K562 (cell line): ENCODE data around the gene MTOR. TPM values are rescaled to one million over a fixed set of nuclear protein-coding genes. Genes with fewer than 3 reads are reported as not detected.

Experiments used
- ATAC-seq: fragments of 200-7000 bp; cut with Tn5 transposase; 3 replicates; pipeline ENCODE4 v1.9.1; 2020; ENCODE audit warnings: moderate library complexity
- Bru-seq: library from RNA; stranded (reverse); fragments of 400-500 nt; gene quantifications from one replicate; lab custom pipeline; 2021; lab: Mats Ljungman, UMichigan
- BruChase-seq, 2 experiments: library from RNA; stranded (reverse); fragments of 400-500 nt; gene quantifications; one replicate each; lab custom pipeline; 2021; lab: Mats Ljungman, UMichigan
- BruUV-seq: library from RNA; stranded (reverse); fragments of 400-500 nt; replicated peaks from 2 replicates; lab custom pipeline; 2021; lab: Mats Ljungman, UMichigan
- CTCF ChIA-PET: fragments of 300-600 bp; formaldehyde crosslinking; extraction: SDS; loops from one replicate; lab custom pipeline; 2021; ENCODE audit warnings: low intra/inter-chr PET ratio; lab: Yijun Ruan, JAX
- POLR2A ChIA-PET: fragments of 300-600, 350-650 bp; sonication (Branson Sonifier 250); formaldehyde crosslinking; extraction: SDS; loops from one replicate; lab custom pipeline; 2021; ENCODE audit warnings: antibody characterized with exemption, inconsistent platforms; lab: Yijun Ruan, JAX
- DNase-seq, 4 experiments: peaks; one replicate each; pipeline versions ENCODE4 v3.0.0 to v3.0.0-alpha.2; 2011 to 2018; ENCODE audit warnings: low spot score in 3 of 4, mixed read lengths in 3 of 4; ENCODE audit errors: extremely low read depth in 1 of 4
- FAIRE-seq: peaks from 2 replicates; lab custom pipeline; 2011; peaks lifted over from hg19 to GRCh38; lab: Jason Lieb, UNC
- H2AFZ ChIP-seq: 2 replicates; pipeline ENCODE4 v1.6.0; 2011; ENCODE audit warnings: low read depth, low read length, control low read depth, inconsistent platforms
- H3K27ac ChIP-seq: fragments of 200-600 bp; 3 replicates; pipeline ENCODE4 v1.8.0; 2011; ENCODE audit warnings: low read depth, mild to moderate bottlenecking, control low read depth, inconsistent platforms, low read length, moderate library complexity, mixed read lengths; ENCODE audit errors: extremely low read depth
- H3K27me3 ChIP-seq, 2 experiments: fragments of 300-600 bp in 1 of 2; 2 replicates in 1 of 2; 3 replicates in 1 of 2; pipeline versions ENCODE4 v1.6.0 to v1.8.0; 2011; ENCODE audit warnings: inconsistent platforms in 2 of 2, low read length in 2 of 2, mild to moderate bottlenecking in 1 of 2, mixed read lengths in 1 of 2, moderate library complexity in 1 of 2; ENCODE audit not compliant: control insufficient read depth in 2 of 2, insufficient read depth in 2 of 2
- H3K36me3 ChIP-seq: fragments of 300-600 bp; 3 replicates; pipeline ENCODE4 v1.8.0; 2011; ENCODE audit warnings: mild to moderate bottlenecking, low read length, inconsistent platforms; ENCODE audit not compliant: control insufficient read depth, insufficient read depth
- H3K4me1 ChIP-seq, 2 experiments: fragments of 200-600 bp in 1 of 2; replicated peaks in 1 of 2; 2 replicates in 1 of 2; 3 replicates in 1 of 2; pipeline versions ENCODE4 v1.5.1 to v1.8.0; 2011; ENCODE audit warnings: inconsistent platforms in 2 of 2, low read length in 2 of 2, mild to moderate bottlenecking in 1 of 2, mixed read lengths in 1 of 2, moderate library complexity in 1 of 2; ENCODE audit not compliant: control insufficient read depth in 2 of 2, insufficient read depth in 2 of 2
- H3K4me2 ChIP-seq: 2 replicates; pipeline ENCODE4 v1.6.1; 2011; ENCODE audit warnings: low read length, control low read depth, inconsistent platforms, mixed read lengths; ENCODE audit not compliant: insufficient read depth
- H3K4me3 ChIP-seq: fragments of 200-600 bp; sonication (generic), shearing (Covaris generic); 2 replicates; pipeline ENCODE4 v1.5.1; 2016; ENCODE audit warnings: control low read depth, inconsistent platforms
- H3K79me2 ChIP-seq: fragments of 200-600 bp; 3 replicates; pipeline ENCODE4 v1.8.0; 2011; ENCODE audit warnings: low read length, inconsistent platforms; ENCODE audit not compliant: control insufficient read depth, insufficient read depth
- H3K9ac ChIP-seq, 2 experiments: 2 replicates each; pipeline versions ENCODE4 v1.6.0 to v1.6.1; 2011; ENCODE audit warnings: low read depth in 2 of 2, low read length in 2 of 2, control low read depth in 1 of 2, inconsistent platforms in 1 of 2, mild to moderate bottlenecking in 1 of 2, mixed read lengths in 1 of 2; ENCODE audit not compliant: insufficient read depth in 1 of 2
- H3K9me1 ChIP-seq: one replicate; pipeline ENCODE4 v1.6.0; 2011; ENCODE audit warnings: inconsistent platforms, mild to moderate bottlenecking, low read length, moderate library complexity; ENCODE audit not compliant: control insufficient read depth, insufficient read depth
- H3K9me3 ChIP-seq: replicated peaks from 2 replicates; pipeline ENCODE4 v1.5.1; 2011; ENCODE audit warnings: low read depth, low read length, inconsistent platforms; ENCODE audit not compliant: control insufficient read depth, insufficient read depth
- H4K20me1 ChIP-seq: replicated peaks from 2 replicates; pipeline ENCODE4 v1.6.1; 2011; ENCODE audit warnings: low read length, inconsistent platforms, mixed read lengths; ENCODE audit not compliant: control insufficient read depth, insufficient read depth
- BRF2 ChIP-seq: IDR thresholded peaks from 3 replicates; pipeline ENCODE4 v1.6.1; 2011; ENCODE audit warnings: borderline replicate concordance, mild to moderate bottlenecking; ENCODE audit not compliant: insufficient read length, insufficient read depth
- GATA2 ChIP-seq: sonication (generic); formaldehyde crosslinking; IDR thresholded peaks from 2 replicates; pipeline ENCODE4 v1.4.0; 2020; ENCODE audit warnings: mild to moderate bottlenecking, missing genetic modification reagents
- HNRNPUL1 ChIP-seq: fragments of 200-400 bp; formaldehyde crosslinking; IDR thresholded peaks from 2 replicates; pipeline ENCODE4 v1.6.1; 2017; ENCODE audit warnings: low read length
- KLF16 ChIP-seq: IDR thresholded peaks from 2 replicates; pipeline ENCODE4 v1.6.1; 2016; ENCODE audit warnings: antibody characterized with exemption
- PTTG1 ChIP-seq: fragments of 450-650 bp; IDR thresholded peaks from 2 replicates; pipeline ENCODE4 v1.6.1; 2016; ENCODE audit warnings: low read depth, mild to moderate bottlenecking, missing genetic modification characterization, missing compliant biosample characterization
- ZC3H4 ChIP-seq: sonication (generic); formaldehyde crosslinking; IDR thresholded peaks from 2 replicates; pipeline ENCODE4 v1.9.0; 2021; ENCODE audit warnings: missing genetic modification reagents, borderline replicate concordance
- ZNF695 ChIP-seq: fragments of 450-650 bp; formaldehyde crosslinking; IDR thresholded peaks from 2 replicates; pipeline ENCODE4 v1.4.0; 2020; ENCODE audit warnings: mild to moderate bottlenecking, moderate library complexity
- WGBS: fragments of 100-300 bp; shearing (Covaris generic); methylation state at CpG from one replicate; pipeline ENCODE4 v1.1.6; 2016; ENCODE audit warnings: low coverage, mixed read lengths; ENCODE audit not compliant: insufficient coverage; ENCODE audit errors: missing lambda C conversion rate; 5-methylcytosine and 5-hydroxymethylcytosine counted together
- in situ Hi-C: fragments of 300-500 bp; cut with MboI; formaldehyde crosslinking; loops from 4 replicates; pipeline ENCODE4 v1.15.0; 2018; ENCODE audit warnings: inconsistent platforms, mixed read lengths
- intact Hi-C: fragments of 100-400 bp; cut with micrococcal nuclease; formaldehyde crosslinking; loops from 2 replicates; pipeline ENCODE4 v1.14.2; 2022
- long read RNA-seq, 3 experiments: library from polyadenylated mRNA in 2 of 3; library from RNA in 1 of 3; unstranded in 2 of 3; stranded (forward) in 1 of 3; transcript quantifications; one replicate each; pipeline ENCODE4 v2.0.0, GENCODE V29; 2019 to 2022
- polyA minus RNA-seq, 3 experiments: library from RNA; depleted of rRNA, polyadenylated mRNA; stranded (reverse); fragments of >200 nt; gene quantifications; 2 replicates each; pipeline ENCODE4 v1.2.3, GENCODE V29; 2011
- polyA plus RNA-seq, 8 experiments: library from polyadenylated mRNA; depleted of rRNA in 4 of 8; stranded (reverse) in 5 of 8; unstranded in 3 of 8; fragments of >200 nt; fragmentation: Nextera tagmentation in 2 of 8; fragmentation: Illumina TruSeq in 1 of 8; extraction: Ambion mirVana in 2 of 8; extraction: Trizol in 1 of 8; gene quantifications; 2 replicates each; pipeline versions ENCODE4 v1.2.1 to v1.2.3, GENCODE V29; 2011 to 2014; ENCODE audit warnings: inconsistent platforms in 1 of 8, missing spikeins in 1 of 8
- total RNA-seq, 7 experiments: library from RNA; depleted of rRNA in 6 of 7; stranded (reverse); fragments of >200 nt in 6 of 7; fragmentation: Illumina TruSeq in 2 of 7; extraction: Trizol in 2 of 7; gene quantifications; 2 replicates each; pipeline versions ENCODE4 v1.2.1 to v1.2.3, GENCODE V29; 2011 to 2021; ENCODE audit warnings: low replicate concordance in 1 of 7

The MTOR gene
- 234 and 244 TPM in 2 replicates for total RNA-seq (2011; cell fraction: chromatin; rRNA removed; ENCODE audit: low replicate concordance)
- total RNA-seq (2011; cell fraction: nucleolus; rRNA removed): 128 and 134 TPM in 2 replicates
- 155 and 169 TPM in 2 replicates for total RNA-seq (2011; cell fraction: nucleoplasm; rRNA removed)
- total RNA-seq (2014; rRNA removed) (49.0 and 53.6 TPM in 2 replicates), total RNA-seq (2014; rRNA removed; fragmentation: Illumina TruSeq; extraction: Trizol) (53.3 and 59.5 TPM in 2 replicates), total RNA-seq (2015; rRNA removed; fragmentation: Illumina TruSeq; extraction: Trizol) (55.6 and 57.7 TPM in 2 replicates), total RNA-seq (2021) (67.1 and 71.4 TPM in 2 replicates), polyA plus RNA-seq (2011; rRNA removed) (51.9 and 54.7 TPM in 2 replicates), polyA plus RNA-seq (2014; fragmentation: Illumina TruSeq; extraction: Trizol) (58.6 and 65.0 TPM in 2 replicates), polyA plus RNA-seq (2014; fragmentation: Nextera tagmentation; extraction: Ambion mirVana) (10 to 100 TPM; 11.4 to 16.3 TPM), polyA plus RNA-seq (2014; rRNA removed) (52.2 and 52.9 TPM in 2 replicates), polyA minus RNA-seq (2011; rRNA and poly(A)+ RNA removed) (120 TPM in 2 replicates), Bru-seq, nascent RNA (percentile 78 among the genes with signal in this experiment), BruChase-seq, experiment 1, labeled RNA remaining after a 2-hour chase (percentile 80 among the genes with signal in this experiment), BruChase-seq, experiment 2, labeled RNA remaining after a 6-hour chase (percentile 81 among the genes with signal in this experiment)
- 37.2 and 38.9 TPM in 2 replicates for polyA plus RNA-seq (2011; cell fraction: cytosol; rRNA removed)
- polyA plus RNA-seq (2011; cell fraction: nucleus; rRNA removed): 127 and 175 TPM in 2 replicates
- polyA plus RNA-seq (2012): 43.9 and 49.7 TPM in 2 replicates
- 47.9 and 55.8 TPM in 2 replicates for polyA minus RNA-seq (2011; cell fraction: cytosol; rRNA and poly(A)+ RNA removed)
- polyA minus RNA-seq (2011; cell fraction: nucleus; rRNA and poly(A)+ RNA removed): 59.9 and 83.1 TPM in 2 replicates
- long read RNA-seq, experiment 1, full-length matches to known transcripts: 23 of 229 reads
- long read RNA-seq, experiment 1, partial matches to known transcripts: 157 of 229 reads
- long read RNA-seq, experiment 1, other reads (novel, unspliced or antisense): 49 of 229 reads
- long read RNA-seq, experiment 2, full-length matches to known transcripts: 8 of 63 reads
- long read RNA-seq, experiment 2, partial matches to known transcripts: 28 of 63 reads
- long read RNA-seq, experiment 2, other reads (novel, unspliced or antisense): 27 of 63 reads
- long read RNA-seq, experiment 3, partial matches to known transcripts: 5 of 8 reads
- long read RNA-seq, experiment 3, other reads (novel, unspliced or antisense): 1 of 8 reads

GRCh38 chr1:11262171-11263049 lies at the start of gene MTOR:
MTOR (minus strand) TSS chr1:11262551; CDS start chr1:11259409, 3,142 bp downstream.
- Histone ChIP-seq H3K4me2 (peak within 1 kb of the TSS; percentile 91), H3K9me3 (no peaks in the 10 kb centered on the region), H2AFZ (peak within 1 kb of the TSS; percentile 97), H3K9ac (peak within 1 kb of the TSS; percentile 92 to 98), H3K4me3 (peak within 1 kb of the TSS; percentile 96), H3K4me1 (peaks cover 0 to 20% of the 10 kb centered on the region in 2 experiments; a peak in 4 of 5 replicates), H4K20me1 (0 out of 2 replicates have a peak, but pooled peaks cover 4% of the 10 kb centered on the region), H3K9me1 (no peaks in the 10 kb centered on the region), H3K36me3 (peaks cover 26% of the 10 kb centered on the region; the same call in 2 of the 3 replicates), H3K27ac (peak within 1 kb of the TSS; percentile 81), H3K27me3 (no peaks in the 10 kb centered on the region; a peak in 1 of 5 replicates), H3K79me2 (peaks cover 23% of the 10 kb centered on the region)
- ATAC-seq (peak; percentile 99), FAIRE-seq (peak; percentile 100), DNase-seq (peak; percentile 100)
- in situ Hi-C loops: no loop called here
- 2% methylated on average over 55 of the region's 60 CpGs for WGBS
- no TSS peak for BruUV-seq
- intact Hi-C loops: no loop called here
- ChIA-PET CTCF (no interaction called here), POLR2A (interaction anchor here (0.5 to 4.4 kb wide), 11 partner anchors 10 to 415 kb away, joined by 3 to 27 read pairs (median 3); partner anchors contain the start of gene UBIAD1)
- TF ChIP-seq ZC3H4: no peak
- TF ChIP-seq HNRNPUL1: no peak
- TF ChIP-seq KLF16: no peak
- no peak for TF ChIP-seq BRF2
- TF ChIP-seq GATA2 (CRISPR knock-in tag): peak; percentile 93
- TF ChIP-seq PTTG1 (tag): no peak
- no peak for TF ChIP-seq ZNF695 (CRISPR knock-in tag)
